Stimulated activated CD4-positive, alpha-beta T cell treated with anti-CD3 and anti-CD28 coated beads, Interleukin-12 subunit alpha, Interleukin-12 subunit beta, amount 100 ng/mL, for 48 hours (primary cell): Measurements from ENCODE around the gene RPTN.
"Not testable (repeated sequence)": the region's sequence is repeated elsewhere in the genome, so short reads cannot be mapped to it uniquely, and the experiment has no call there.

Experiments
- DNase-seq, 3 donors: peaks; one replicate each; pipeline ENCODE4 v3.0.0-alpha.2; 2020; ENCODE audit warnings: low read depth in 2 of 3, low spot score in 1 of 3

Gene RPTN

DNA sequence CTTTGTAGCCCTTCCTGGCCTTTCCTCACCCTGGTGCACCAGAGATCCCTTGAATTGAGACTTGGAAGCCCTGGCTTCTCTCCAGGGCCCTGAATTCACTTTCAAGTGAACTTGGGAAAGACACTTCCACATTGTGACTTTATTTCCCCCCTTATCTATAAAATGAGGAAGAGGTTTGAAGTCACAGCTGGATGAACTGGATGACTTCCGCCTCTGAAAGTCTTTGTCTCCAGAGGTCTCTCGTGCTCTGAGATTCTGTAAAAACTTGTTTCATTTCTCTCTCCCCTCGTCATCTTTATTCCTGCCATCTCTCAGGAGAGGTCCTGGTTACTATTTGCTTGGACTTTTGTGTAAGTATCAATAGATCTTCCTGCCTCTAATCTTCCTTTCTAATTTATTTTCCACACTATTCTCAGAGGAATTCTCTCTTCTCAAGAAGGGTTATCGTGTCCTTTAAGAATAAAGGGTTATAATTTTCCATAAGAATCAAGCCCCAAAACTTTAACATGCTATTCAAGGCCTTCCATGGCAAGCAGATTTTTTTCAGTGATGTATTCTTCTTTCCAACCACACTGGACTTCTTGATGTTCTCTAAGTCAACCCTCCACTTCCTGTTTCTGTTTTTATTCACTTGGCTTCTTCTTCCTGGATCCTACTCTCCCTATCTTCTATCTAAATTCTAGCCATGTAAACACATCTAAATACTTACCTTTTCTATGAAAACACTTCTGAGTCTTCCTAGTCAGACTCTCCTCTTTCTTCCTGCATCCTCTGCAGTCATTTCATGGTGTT is 6.5 kb upstream of the RPTN start:
- DNase-seq, result no peak

DNA sequence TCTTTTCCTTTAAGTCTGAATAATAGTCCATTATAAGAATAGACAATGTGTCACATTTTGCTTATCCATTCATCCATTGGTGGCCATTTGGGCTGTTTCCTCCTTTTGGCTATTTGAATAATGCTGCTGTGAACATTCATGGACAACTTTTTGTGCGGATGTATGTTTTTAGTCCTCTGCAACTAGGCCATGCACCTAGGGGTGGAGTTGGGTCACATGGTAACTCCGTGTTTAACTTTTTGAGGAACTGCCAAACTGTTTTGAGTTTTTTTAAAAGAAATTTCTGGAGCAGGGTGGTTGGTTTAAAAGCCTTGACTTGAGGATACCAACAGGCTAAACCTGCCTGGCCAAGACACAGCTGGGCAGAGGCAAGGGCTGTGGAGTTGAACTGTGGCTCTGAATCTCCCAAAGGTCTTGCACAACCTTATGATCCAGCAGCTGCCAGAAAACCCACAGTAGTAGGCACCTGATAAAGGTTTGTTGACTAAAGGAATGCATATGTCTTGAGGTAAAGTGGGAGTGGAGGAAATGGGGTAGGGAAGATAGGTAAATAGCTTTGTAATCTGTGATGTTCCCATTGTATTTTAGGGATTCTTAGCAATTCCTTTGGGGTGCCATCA is 5.6 kb upstream of the RPTN start:
- DNase-seq, result no peak

- no peak for DNase-seq
These were observed 3.9 kb upstream of the RPTN start for GRCh38 chr1:152162792-152163463.

- DNase-seq, result no peak
These were observed 1.5 kb upstream of the RPTN start for GRCh38 chr1:152160576-152160975.

DNA sequence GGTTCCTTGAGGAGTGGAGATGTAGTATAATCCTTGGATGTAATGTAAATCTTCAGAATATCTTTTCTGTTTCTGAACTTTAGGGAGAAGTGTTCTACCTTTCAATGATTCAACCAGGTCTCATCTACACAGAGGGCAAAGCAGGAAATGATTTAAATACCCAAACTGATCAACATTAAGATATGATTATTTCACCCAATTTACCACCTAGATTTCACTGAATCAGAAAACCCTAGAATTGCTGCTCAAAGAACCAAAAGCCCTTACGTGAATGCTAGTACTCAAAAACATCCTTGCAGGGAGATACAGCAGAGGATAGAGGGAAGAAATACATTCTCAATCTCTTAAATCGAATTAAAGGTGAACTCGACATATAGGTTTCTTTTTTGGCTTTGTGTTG is 5.0 kb downstream of the RPTN start:
- no peak for DNase-seq

GRCh38 chr1:152151646-152152045 is 7.4 kb downstream of the RPTN start:
- DNase-seq, result no peak

GRCh38 chr1:152148981-152149380 is 10.0 kb downstream of the RPTN start:
- no peak for DNase-seq

GRCh38 chr1:152148051-152148450 is 11.0 kb downstream of the RPTN start:
- no peak for DNase-seq

GRCh38 chr1:152145769-152146168 is 13.3 kb downstream of the RPTN start:
- no peak for DNase-seq

GRCh38 chr1:152144674-152145183 is 14.3 kb downstream of the RPTN start:
- DNase-seq, result not testable (repeated sequence)

DNA sequence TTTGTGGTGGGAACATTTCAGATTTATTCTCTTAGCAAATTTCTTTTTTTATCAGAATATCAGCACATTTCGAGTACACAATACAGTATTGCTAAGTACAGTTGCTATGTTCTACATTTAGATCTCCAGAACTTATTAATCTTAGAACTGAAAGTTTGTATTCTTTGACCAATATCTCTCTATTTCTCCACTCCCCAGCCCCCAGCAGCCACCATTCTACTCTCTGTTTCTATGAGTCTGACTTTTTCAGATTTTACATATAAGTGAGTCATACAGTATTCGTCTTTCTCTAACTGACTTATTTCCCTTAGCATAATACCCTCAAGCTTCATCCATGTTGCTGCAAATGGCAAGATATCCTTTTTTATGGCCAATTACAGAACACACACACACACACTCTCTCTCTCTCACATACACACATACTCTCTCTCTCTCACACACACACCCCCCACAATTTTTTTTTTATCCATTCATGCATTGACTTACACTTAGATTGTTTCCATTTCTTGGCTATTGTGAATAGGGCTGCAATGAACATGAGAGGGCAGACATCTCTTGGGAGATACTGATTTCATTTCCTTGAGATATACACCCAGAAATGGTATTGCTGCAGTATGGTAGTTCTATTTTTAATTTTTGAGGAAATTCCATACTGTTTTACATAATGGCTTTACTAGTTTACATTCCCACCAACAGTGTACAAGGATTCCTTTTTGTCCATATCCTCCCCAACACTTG is 15.7 kb downstream of the RPTN start:
- DNase-seq, result peak; percentile 24 to 28 (median 28)

GRCh38 chr1:152141971-152142584 is 16.9 kb downstream of the RPTN start:
- DNase-seq, result peak in 2 of 3 donors; percentile 16 to 20

DNA sequence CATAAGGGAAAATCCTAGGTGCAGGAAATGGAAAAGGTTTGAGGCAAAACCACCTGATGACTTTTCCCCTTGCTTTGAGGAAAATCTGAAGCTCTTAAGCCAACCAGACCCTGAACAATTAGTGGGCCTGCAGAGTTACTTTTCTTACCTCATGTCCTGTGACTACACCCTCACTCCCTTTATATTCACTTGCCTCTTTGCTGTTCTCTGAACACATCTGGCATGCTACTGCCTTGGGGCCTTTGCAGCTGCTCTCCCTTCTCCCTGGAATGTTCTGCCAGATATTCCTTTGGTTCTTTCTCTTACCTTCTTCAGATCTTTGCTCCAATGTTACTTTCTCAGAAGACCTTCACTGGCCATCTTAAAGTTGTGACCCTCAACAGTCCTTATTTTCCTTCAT is 21.8 kb downstream of the RPTN start:
- DNase-seq, result no peak

- no peak for DNase-seq
These were observed 28.8 kb downstream of the RPTN start for GRCh38 chr1:152130186-152130585.

DNA sequence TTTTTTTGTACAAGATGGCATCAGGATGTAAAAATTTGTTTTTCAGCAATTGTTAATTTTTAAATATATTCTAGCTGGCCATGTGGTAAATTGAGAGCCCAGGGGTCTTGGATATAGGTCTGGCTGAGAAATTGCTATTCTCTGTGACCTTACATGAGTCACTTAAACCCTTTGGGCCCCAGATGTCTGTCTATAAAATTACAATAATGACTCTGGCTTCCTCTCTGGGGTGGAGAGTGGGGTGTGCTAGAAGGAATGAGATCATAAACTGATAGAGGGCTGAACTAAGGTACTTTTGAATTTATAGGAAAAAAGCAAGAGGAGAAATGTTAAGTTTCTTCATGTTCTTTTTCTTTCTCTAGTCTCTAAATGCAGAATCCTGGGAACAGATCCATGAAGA is 31.4 kb downstream of the RPTN start:
- no peak for DNase-seq

DNA sequence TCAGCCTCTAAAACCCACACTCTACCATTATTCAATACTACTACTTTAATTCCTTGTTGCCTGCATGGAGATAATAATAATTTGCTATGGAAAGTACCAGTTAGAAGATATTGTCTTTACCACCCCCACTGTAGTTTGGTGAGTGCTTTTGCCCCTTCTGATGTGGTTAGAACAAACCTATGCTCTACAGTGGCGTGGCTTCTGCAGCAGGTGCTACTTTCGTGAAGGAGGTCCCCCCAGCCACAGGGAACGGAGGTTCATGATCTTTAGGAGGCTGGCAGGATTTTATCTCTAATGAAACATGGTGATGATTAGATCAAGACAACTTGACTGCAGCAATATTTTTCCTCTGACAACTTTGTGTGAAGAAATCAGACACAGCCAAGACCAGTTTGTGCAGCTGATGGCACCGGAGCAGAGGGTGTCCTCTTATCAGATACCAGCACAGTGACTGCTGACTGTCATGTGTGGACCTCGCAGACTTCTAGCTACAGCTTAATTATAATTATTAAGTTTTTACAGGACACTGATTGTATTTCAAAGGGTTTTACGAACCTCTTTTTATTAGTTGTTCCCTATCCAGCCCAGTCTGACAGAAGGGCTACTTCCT is 33.1 kb downstream of the RPTN start:
- DNase-seq, result no peak

DNA sequence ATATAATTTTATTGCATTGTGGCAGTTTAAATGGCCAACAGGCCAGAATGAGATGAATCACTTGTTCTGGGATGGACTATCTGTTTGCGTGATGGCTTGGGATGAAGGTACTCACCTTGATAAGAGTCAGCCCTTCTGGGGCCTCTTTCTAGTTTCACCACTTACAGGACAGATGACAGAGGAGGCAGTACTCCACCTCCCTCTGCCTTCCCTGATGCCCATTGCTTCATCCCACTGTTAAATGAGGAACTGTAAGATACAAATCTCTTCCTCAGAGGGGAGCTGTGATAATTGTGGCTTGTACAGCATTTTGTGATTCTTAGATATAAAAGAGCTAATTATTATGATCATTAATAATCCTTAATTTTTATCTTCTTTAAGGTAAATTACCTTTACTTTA is 40.1 kb downstream of the RPTN start:
- no peak for DNase-seq

DNA sequence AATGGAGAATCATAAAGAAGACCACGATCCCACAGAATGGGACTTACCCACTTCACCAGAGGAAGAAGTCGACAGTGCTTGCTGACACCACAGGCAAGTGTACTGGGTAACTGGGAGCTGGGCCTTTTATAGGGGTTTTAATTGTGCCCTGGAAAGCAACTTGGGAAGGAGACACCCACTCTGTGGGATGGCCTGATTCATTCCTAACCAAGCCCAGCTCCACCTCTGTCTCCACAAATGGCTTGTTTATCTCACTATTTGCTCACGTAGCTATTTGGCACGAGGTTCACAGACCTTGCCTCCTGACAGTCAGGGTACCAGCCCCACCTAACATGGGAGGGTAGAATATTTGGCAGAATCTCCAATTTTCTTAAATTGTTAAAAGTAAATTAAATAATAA is 43.7 kb downstream of the RPTN start, which contains the start of gene TCHH:
Gene TCHH, minus strand, starts transcription at position 101 of the 400 bp plus-strand sequence. CDS start 1,364 bp downstream, outside the sequence.
- DNase-seq, result no peak

- DNase-seq, result no peak
These were observed 46.1 kb downstream of the RPTN start for GRCh38 chr1:152112885-152113432.
